HG02981 (cell line): ENCODE results near the gene BAZ2A.
"Not testable (repeated sequence)": the region's sequence is repeated elsewhere in the genome, so short reads cannot be mapped to it uniquely, and the experiment has no call there.

Source experiments
- ATAC-seq: cut with Tn5 transposase; IDR thresholded peaks from one replicate; pipeline ENCODE4 v1.9.1; 2021; ENCODE audit warnings: mild to moderate bottlenecking, moderate library complexity; ENCODE audit not compliant: unreplicated experiment

The BAZ2A gene

DNA sequence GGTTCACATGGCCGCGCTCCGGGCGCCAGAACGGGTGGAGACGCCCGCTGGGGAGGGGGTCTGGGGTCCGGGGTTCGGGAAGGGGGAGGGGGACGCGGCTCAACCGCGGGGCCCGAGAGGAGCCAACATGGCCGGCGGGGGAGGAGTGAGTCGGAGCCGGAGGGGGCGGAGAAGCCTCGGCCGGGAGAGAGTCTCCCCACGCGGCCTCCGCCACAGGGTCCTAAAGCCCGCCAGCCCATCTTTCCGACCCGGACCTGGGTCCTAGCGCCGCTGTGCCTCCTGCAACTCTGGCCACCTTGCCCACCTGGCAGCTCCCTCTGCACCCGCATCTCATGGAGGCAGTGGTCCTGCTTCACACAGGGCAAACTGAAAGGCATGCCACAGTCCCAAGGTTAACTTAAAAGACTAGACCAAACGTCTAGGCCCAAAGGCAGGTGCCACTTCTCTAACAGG lies at the start of gene BAZ2A:
BAZ2A (minus strand) TSS at position 147 of the 453 bp plus-strand sequence. CDS start 12,796 bp downstream, outside the sequence.
- peak; percentile 55 for ATAC-seq

DNA sequence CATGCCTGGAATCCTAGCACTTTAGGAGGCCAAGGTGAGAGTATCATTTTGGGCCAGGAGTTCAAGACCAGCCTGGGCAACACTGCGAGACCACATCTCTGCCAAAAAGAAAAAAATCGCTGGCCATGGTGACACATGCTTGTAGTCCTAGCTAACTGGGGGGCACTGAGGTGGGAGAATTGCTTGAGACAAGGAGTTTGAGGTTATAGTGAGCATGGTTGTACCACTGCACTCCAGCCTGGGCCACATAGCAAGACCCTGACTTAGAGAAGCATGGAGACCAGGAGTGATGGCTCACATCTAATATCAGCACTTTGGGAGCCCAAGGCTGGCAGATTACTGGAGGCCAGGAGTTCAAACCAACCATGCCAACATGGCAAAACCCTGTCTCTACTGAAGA lies 48.7 kb upstream of the BAZ2A start:
- ATAC-seq, result no peak

DNA sequence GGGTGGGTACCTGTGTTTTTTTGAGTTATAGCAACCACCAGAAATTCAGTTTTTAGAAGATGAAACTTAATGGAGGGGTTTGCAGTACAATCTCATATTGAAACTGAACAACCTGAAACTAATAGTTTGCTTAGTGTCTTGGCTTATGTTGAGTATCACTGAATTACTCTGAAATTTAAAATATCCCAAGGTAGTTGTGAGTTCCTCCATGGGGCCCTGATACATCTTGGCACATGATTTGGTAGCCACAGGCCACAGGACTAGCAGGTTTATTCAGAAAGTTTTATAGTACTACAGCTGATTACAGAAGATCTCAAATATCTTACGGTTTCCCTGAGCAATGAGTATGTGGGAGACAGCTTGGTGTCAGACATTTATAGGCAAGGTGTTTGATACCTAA lies 47.6 kb upstream of the BAZ2A start:
- no peak for ATAC-seq

DNA sequence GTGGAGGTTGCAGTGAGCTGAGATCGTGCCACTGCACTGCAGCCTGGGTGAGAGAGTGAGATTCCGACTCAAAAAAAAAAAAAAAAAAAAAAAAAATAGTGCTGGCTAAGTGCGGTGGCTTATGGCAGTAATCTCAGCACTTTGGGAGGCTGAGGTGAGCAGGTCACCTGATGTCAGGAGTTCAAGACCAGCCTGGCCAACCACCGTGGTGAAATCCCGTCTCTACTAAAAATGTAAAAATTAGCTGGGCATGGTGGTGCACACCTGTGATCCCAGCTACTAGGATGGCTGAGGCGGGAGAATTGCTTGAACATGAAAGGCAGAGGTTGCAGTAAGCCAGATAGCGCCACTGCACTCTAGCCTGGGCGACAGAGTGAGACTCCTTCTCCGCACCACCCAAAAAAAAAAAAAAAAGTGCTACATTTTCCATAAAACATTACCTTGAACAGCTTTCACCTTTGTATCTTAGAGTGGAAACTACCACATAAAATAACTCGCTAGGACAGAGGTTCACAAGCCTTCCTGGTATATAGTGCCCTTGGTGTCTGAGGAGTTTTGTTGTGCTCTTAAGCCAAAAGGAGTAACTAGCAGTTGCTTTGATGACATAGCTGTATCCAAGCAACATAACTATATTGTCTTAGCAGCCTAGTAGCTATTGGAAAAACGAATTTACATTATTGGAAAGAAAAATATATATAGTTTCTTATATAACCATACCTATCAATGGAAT lies 46.9 kb upstream of the BAZ2A start:
- no peak for ATAC-seq

DNA sequence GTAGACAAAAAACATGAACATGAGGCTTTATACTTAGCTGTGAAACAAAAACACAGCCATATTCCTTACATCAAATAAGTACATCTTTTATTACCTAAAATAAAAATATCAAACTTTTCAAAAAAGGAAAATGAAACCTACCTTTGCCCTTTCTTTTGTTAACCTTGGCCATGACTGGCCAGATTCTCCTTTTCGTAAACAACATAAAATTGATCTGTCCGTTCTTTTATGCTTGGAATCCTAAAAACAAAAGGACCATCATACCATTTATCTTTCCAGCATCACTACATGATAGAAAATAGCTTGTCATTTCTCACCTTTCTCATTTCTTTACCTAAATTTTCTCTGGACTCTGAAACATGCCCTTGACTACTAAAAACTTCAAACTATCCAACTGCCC lies 41.5 kb upstream of the BAZ2A start:
- no peak for ATAC-seq

DNA sequence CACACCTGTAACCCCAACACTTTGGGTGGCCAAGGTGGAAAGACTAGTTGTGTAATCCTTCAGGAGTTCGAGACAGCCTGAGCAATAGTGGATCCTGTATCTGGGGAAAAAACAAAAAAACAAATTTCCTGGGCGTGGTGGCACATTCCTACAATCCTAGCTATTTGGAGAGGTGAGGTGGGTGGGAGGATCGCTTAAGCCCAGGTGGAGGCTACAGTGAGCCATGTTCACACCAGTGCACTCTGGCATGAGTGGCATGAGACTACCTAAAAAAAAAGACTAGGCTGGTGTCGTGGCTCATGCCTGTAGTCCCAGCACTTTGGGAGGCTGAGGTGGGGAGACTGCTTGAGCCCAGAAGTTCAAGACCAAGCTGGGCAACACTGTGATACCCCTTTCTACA lies 40.7 kb upstream of the BAZ2A start:
- ATAC-seq, result no peak

DNA sequence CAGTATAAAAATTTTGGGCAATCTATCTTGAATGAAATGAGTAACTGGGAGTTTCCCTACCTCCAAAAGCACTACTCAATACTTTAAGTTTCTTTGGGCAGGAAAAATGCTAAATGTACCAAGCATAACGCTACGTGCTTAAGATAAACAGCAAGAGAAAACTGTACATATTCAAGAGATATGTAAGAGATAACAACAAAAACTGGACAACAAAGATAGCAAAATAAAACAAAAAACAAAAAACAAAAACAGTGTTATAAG lies 38.0 kb upstream of the BAZ2A start:
- no peak for ATAC-seq

DNA sequence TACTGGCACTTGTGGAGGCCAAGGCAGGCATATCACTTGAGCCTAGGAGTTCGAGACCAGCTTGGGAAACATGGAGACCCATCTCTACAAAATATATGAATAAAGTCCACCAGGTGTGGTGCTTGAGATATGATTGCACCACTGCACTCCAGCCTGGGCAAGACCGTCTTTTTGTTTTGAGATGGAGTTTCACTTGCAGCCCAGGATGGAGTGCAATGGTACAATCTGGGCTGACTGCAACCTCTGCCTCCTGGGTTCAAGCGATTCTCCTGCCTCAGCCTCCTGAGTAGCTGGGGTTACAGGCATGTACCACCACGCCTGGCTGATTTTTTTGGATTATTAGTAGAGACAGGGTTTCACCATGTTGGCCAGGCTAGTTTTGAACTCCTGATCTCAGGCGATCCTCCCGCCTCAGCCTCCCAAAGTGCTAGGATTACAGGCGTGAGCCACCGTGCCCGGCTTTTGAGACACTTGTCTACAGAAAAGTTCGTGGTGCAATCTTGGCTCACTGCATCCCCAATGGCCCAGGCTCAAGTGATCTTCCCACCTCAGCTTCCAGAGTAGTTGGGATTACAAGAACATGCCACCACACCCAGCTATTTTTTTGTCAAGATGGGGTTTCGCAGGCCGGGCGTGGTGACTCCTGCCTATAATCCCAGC lies 32.0 kb upstream of the BAZ2A start:
- no peak for ATAC-seq

DNA sequence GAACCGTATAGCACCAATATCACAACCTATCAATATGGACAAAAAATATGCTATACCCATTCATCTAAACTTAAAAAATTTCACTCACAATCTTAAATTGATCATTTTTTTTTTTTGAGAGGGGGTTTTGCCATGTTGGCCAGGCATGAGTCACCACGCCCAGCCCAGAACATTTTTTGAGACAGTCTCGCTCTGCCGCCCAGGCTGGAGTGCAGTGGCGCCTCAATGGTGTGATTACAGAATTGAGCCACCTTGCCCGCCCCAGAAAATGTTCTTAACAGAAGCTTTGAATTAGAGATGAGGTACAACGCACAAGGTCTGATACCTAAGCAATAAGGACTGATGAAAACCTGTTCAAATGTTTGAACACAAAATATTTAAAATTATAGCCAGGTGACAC lies 31.4 kb upstream of the BAZ2A start:
- no peak for ATAC-seq

DNA sequence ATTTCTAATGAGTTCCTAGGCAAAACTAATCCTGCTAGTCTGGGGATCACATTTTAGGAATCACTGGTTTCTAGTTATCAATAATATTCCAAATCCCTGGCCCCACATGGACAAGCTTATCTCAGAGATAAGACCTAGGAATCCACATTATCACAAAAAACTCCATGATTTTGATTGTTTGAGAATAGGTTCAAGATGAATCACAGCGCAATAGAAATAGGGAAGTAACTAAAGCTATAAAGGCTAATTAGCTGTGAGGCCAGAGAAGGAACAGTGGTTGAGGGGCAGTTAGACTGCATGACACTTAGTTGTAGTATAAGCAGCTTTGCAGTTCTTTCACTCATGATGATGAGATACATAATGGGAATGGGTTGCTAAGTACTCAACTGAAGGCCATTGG lies 28.8 kb upstream of the BAZ2A start:
- ATAC-seq, result no peak

DNA sequence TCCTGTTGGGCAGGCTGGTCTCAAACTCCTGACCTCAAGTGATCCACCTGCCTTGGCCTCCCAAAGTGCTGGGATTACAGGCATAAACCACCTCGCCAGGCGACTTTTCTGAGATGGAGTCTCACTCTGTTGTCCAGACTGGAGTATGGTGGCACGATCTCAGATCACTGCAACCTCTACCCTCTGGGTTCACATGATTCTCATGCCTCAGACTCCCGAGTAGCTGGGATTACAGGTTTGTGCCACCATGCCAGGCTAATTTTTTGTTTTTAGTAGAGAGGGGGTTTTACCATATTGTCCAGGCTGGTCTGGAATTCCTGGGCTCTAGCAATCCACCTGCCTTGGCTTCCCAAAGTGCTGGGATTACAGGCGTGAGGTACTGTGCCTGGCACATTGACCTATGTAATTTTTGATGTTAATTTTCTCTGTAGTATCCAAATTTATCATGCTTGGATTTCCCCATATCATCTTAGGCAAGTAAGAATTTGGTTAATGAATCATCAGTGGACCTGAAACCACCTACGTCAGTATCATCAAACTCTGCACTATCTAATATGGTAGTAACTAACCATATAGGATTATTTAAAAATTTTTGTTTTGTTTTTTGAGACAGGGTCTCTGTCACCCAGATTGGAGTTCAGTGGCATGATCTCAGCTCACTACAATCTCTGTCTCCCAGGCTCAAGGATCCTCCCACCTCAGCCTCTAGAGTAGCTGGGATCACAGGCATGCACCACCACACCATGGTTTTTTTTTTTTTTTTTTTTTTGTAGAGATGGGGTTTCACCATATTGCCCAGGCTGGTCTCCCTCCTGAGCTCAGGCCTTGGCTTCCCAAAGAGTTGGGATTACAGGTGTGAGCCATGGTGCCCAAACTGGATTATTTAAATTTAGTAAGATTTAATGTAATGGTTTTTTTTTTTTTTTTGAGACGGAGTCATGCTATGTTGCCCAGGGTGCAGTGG lies 27.6 kb upstream of the BAZ2A start:
- ATAC-seq, result peak; percentile 68

DNA sequence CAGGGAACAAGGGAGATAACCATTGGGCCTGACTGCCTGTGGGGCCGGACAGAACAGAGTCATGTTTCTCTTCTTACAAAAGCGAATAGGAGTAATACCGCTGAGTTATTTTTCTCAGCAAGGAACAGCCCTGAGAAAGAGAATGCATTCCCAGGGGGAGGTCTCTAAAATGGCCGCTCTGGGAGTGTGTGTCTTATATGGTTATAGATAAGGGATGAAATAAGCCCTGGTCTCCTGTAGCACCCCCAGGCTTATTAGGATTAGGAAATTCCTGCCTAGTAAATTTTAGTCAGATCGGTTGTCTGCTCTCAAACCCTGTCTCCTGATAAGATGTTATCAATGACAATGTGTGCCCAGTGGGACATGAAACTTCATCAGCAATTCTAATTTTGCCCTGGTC lies 23.7 kb upstream of the BAZ2A start:
- ATAC-seq, result not testable (repeated sequence)

DNA sequence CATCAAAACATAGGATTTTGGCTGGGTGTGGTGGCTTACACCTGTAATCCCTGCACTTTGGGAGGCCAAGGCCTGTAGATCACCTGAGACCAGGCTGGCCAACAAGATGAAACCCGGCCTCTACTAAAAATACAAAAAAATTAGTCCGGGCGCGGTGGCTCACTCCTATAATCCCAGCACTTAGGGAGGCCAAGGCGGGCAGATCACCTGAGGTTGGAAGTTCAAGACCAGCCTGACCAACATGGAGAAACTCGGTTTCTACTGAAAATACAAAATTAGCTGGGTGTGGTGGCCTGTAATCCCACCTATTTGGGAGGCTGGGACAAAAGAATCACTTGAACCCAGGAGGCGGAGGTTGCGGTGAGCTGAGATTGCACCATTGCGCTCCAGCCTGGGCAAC lies 17.9 kb upstream of the BAZ2A start:
- not testable (repeated sequence) for ATAC-seq

DNA sequence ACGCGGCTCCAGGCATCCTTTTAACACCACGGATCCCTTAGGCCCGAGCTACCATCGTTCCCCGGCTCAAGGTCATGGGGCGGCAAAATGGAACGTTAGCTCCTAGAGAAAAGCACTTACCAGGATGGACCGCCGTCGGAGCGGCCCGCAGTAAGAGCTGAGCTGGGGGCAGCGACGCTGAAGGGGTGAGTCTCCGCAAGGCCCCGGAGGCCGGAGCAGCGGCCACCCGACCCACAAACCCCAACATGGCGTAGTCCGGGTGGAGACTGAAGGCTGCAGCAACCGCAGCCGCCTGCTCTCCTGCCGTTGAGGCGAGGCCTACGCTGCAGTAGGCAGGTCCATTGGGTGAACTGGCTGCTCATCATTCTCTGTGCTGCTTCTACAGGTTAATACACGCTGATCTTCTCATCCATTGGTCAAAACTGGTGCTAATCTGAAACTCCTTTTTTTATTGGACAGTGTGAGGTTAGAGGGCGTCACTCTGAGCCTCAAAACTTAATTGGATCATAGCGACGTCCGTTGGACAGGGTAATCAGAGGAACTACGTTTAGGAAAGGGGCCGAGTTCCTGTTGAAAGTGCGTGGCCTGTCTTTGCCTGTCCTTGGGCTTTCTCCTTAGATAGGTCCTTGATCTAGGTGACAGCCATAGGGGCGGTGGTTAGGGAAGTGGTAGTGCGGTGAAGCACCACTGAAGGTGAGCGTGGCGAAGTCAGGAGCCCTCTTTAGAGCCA lies 15.8 kb upstream of the BAZ2A start, which contains the start of gene ATP5F1B:
ATP5F1B (minus strand) TSS at position 268 of the 730 bp plus-strand sequence; CDS start at position 247, 21 bp downstream.
- ATAC-seq, result peak; percentile 96

DNA sequence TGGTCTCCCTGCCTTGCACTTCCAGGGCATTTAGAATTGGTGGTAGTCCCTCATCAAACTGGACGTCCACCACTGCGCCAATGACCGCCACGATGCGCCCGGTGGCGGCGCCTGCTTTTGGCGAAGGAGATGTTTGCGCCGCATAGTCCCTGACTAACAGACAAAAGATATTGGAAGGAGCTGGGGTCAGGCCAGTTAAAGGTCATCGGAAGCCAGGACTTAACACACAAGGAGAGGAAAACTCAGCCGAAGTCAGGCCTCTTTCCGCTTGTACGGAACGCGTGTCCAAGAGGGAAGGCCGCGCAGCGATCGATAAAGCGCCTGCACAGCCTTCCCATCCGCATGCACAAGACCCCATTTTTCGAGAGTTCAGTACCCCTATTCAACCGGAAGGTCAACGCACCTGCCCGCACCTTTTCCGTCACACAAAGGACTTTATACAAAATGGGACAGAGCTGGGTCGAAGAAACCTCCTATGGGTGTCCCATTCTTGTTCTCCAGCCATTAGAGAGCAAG lies 15.1 kb upstream of the BAZ2A start:
- no peak for ATAC-seq

DNA sequence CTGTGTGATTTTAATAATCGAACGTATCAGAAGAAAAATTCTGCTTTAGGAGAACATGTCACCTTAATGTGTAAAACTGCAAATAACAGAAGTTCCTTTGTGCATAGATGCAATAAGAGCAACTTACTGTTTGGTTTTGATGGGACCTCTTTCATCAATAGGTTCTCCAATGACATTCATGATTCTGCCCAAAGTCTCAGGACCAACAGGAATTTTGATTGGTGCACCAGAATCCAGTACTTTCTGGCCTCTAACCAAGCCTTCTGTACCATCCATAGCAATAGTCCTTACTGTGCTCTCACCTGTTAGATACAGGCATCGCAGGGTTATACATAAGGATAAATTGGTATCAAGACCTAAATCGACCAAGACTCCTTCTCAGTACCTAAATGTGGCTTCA lies 14.5 kb upstream of the BAZ2A start:
- ATAC-seq, result no peak

DNA sequence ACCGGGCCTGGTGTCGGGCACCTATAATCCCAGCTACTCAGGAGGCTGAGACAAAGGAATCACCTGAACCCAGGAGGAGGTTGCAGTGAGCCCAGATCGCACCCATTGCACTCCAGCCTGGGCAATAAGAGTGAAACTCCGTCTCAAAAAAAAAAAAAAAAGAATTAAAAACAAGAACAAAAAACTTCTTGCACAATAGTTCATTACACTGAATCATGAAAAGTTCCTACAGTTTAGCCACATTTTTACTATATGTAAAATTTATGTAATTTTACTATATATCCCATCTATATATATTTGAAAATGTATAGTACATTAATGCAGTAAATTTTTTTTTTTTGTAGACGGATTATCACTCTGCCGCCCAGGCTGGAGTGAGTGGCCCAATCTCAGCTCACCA lies 11.1 kb upstream of the BAZ2A start:
- ATAC-seq, result no peak

DNA sequence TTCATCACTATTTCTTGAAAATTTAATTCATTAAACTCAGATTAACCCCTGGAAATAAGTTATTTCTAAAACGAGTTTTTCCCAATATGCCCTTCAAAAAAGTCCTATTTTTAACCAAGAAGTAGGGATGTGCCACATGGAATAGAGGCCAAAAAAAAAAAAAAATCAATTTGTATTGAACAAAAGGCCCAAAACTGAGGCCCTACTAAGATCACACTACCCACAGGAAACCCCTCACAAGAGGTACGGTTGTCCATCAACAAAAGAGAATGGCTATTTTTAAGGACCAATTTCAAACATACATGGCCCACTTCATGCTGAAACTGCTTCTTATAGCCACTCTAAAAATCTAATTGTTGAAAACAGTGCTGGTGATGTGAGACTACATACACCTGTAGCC lies 7.5 kb upstream of the BAZ2A start:
- ATAC-seq, result no peak

DNA sequence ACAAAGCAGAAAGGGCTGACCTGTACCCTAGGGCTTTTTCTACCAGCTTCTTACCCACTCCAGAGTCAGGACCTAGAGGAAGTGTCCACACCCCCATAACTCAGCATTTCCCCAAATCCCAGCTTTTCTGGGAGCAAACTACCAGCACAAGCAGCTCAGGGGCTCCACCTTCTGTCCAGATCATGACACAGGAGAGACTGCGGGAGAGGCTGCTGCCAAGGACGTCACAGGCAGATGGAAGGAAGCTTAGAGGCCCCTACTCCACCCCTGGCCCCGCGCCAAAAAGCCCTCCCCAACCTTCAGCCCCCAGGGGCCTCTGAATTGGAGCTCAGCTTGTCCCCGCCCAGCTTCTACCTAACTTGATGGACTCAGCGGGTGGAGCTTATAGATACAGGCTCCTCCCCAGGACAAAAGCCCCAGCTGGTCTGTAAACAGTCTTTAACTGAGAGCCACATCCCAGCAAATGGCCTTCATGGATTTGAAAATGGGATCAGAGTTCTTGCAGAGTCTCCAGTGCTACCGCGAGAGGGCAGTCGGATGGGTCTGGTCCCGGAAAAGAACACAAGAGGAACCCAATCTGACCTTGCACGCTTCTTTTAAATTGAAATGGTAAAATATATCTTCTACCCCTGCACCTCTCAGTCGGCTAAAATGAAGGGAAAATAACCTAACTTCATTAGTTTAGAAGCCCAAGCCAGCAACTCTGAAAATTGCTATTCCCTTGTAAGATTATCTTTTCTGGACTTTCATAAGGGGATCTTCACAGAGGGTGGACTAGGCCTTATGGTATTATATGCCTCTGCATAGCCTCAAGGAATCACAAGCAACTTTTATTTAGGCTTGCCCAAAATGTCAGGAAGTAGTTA lies 6.8 kb upstream of the BAZ2A start:
- peak; percentile 58 for ATAC-seq
